Kidney glomerular epithelial cell (primary cell): ENCODE results near the gene ZIC2.

ENCODE experiments used
- DNase-seq: peaks from one replicate; lab custom pipeline; 2025; lab: John Stamatoyannopoulos, UW

ZIC2 gene

GRCh38 chr13:99986741-99987140 is 5.2 kb downstream of the ZIC2 start:
- DNase-seq, result no peak

- no peak for DNase-seq
These were observed 5.8 kb downstream of the ZIC2 start for GRCh38 chr13:99987154-99988019.

- no peak for DNase-seq
These were observed 7.1 kb downstream of the ZIC2 start for GRCh38 chr13:99988529-99989275.

GRCh38 chr13:99989276-99990125 is 7.9 kb downstream of the ZIC2 start:
- no peak for DNase-seq

- DNase-seq, result no peak
These were observed 8.8 kb downstream of the ZIC2 start for GRCh38 chr13:99990126-99990977.

GRCh38 chr13:99991013-99991827 is 9.6 kb downstream of the ZIC2 start:
- no peak for DNase-seq

- DNase-seq, result no peak
These were observed 10.5 kb downstream of the ZIC2 start for GRCh38 chr13:99991828-99992775.

- DNase-seq, result no peak
These were observed 11.4 kb downstream of the ZIC2 start for GRCh38 chr13:99992949-99993351.

- no peak for DNase-seq
These were observed 12.4 kb downstream of the ZIC2 start for GRCh38 chr13:99993660-99994637.

- no peak for DNase-seq
These were observed 13.0 kb downstream of the ZIC2 start for GRCh38 chr13:99994638-99995020.

- no peak for DNase-seq
These were observed 13.6 kb downstream of the ZIC2 start for GRCh38 chr13:99995104-99995588.

- no peak for DNase-seq
These were observed 14.2 kb downstream of the ZIC2 start for GRCh38 chr13:99995589-99996380.

GRCh38 chr13:99996381-99996973 is 14.9 kb downstream of the ZIC2 start:
- DNase-seq, result no peak

GRCh38 chr13:99997702-99998214 is 16.2 kb downstream of the ZIC2 start:
- DNase-seq, result no peak

- DNase-seq, result no peak
These were observed 16.7 kb downstream of the ZIC2 start for GRCh38 chr13:99998261-99998660.

- DNase-seq, result no peak
These were observed 33.0 kb downstream of the ZIC2 start for GRCh38 chr13:100014621-100015020.
